Adrenal gland (tissue), 5 donors: ENCODE results near the gene NPTX2.

ENCODE experiments used
- POLR2A ChIP-seq, 2 donors: fragments of 450-650 bp; IDR thresholded peaks; one replicate each; pipeline ENCODE4 v1.6.1; 2017; ENCODE audit warnings: antibody characterized with exemption in 2 of 2, mild to moderate bottlenecking in 2 of 2, moderate library complexity in 1 of 2
- TF ChIP-seq, protein P1 (sequence below), 6 experiments: fragments of 450-650 bp in 4 of 6; fragments of 200-600 bp in 2 of 6; sonication (generic) in 1 of 6; IDR thresholded peaks; 1 replicate in 5 of 6; 2 replicates in 1 of 6; pipeline versions ENCODE4 v1.5.1 to v1.8.0; 2016 to 2021; ENCODE audit warnings: antibody characterized with exemption in 6 of 6, mild to moderate bottlenecking in 2 of 6, moderate library complexity in 1 of 6
- donor health status: DM: no; HTN: no; CAD: no.

DNA sequence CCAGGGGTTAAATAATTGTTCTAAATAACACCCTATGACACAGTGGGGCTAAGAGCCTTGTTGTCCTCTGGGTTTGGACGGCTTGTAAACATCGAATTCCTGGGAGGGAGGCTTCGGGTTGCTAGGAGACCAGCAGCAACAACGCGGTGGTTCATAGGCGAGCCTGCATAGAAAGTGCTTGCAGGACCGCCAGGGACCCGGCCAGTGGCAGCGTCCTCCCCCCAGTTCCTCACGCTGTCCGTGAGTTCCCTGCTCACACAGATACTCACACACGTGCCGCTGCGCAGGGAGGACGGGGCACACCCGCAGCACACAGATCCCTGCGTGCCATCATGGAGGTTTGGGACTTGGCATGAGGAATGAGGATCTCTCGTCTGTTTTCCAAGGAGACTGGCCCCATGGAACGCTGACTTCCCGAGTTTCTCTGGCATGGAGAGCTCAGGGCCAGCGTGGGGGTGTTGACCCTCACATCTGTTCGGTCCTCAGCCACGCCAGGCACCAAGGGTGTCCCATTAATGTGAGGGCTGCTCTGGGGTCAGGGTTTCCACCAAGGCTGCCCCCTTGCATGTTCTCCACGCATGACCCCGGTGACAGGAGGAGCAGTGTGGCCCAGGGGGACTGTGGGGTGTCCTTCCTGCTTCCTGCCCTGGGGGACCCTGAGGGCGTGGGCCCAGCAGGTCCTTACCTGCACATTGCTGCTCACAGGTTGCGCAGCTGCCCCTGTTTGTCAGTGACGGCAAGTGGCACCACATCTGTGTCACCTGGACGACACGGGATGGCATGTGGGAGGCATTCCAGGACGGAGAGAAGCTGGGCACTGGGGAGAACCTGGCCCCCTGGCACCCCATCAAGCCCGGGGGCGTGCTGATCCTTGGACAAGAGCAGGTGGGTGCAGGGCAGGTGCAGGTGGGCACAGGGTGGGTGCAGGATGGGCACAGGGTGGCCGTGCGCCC, 9.7 kb downstream of the NPTX2 start:
- TF ChIP-seq POLR2A (IDR thresholded peaks at IDR 0.05): no peak
- TF ChIP-seq, protein P1, sequence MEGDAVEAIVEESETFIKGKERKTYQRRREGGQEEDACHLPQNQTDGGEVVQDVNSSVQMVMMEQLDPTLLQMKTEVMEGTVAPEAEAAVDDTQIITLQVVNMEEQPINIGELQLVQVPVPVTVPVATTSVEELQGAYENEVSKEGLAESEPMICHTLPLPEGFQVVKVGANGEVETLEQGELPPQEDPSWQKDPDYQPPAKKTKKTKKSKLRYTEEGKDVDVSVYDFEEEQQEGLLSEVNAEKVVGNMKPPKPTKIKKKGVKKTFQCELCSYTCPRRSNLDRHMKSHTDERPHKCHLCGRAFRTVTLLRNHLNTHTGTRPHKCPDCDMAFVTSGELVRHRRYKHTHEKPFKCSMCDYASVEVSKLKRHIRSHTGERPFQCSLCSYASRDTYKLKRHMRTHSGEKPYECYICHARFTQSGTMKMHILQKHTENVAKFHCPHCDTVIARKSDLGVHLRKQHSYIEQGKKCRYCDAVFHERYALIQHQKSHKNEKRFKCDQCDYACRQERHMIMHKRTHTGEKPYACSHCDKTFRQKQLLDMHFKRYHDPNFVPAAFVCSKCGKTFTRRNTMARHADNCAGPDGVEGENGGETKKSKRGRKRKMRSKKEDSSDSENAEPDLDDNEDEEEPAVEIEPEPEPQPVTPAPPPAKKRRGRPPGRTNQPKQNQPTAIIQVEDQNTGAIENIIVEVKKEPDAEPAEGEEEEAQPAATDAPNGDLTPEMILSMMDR (IDR thresholded peaks at IDR 0.05): no peak
